NCI-H460 (cell line): ENCODE data around the gene WIPF1. TPM values are rescaled to one million over a fixed set of nuclear protein-coding genes. Genes with fewer than 3 reads are reported as not detected.

Source experiments
- DNase-seq: peaks from one replicate; pipeline ENCODE4 v3.0.0-alpha.2; 2016; ENCODE audit warnings: low read depth; ENCODE audit errors: extremely low read depth
- total RNA-seq: library from RNA; depleted of rRNA; stranded (reverse); fragments of >200 nt; shearing (Covaris generic); gene quantifications from 2 replicates; pipeline ENCODE4 v1.2.3, GENCODE V29; 2014

WIPF1 gene
- total RNA-seq, 1 experiment from 2014 or later = 2.3 TPM

GRCh38 chr2:174546519-174547506 lies 50.8 kb downstream of the WIPF1 start:
- peak; percentile 36 for DNase-seq

- no peak for DNase-seq
These were observed 52.4 kb downstream of the WIPF1 start for GRCh38 chr2:174545240-174545639.

- DNase-seq = no peak
These were observed 52.8 kb downstream of the WIPF1 start for GRCh38 chr2:174544802-174545201.

GRCh38 chr2:174544156-174544555 lies 53.4 kb downstream of the WIPF1 start:
- DNase-seq = no peak

- DNase-seq = no peak
These were observed 56.7 kb downstream of the WIPF1 start for GRCh38 chr2:174540893-174541292.

GRCh38 chr2:174535757-174536703 lies 61.6 kb downstream of the WIPF1 start:
- no peak for DNase-seq

- no peak for DNase-seq
These were observed 62.5 kb downstream of the WIPF1 start for GRCh38 chr2:174535083-174535482.

- DNase-seq = no peak
These were observed 67.7 kb downstream of the WIPF1 start for GRCh38 chr2:174529916-174530315.

- DNase-seq = no peak
These were observed 69.6 kb downstream of the WIPF1 start for GRCh38 chr2:174527959-174528358.

GRCh38 chr2:174527101-174527721 lies 70.4 kb downstream of the WIPF1 start:
- no peak for DNase-seq

GRCh38 chr2:174524527-174524926 lies 73.1 kb downstream of the WIPF1 start:
- DNase-seq = no peak

- DNase-seq = no peak
These were observed 75.1 kb downstream of the WIPF1 start for GRCh38 chr2:174522553-174522952.

- no peak for DNase-seq
These were observed 79.2 kb downstream of the WIPF1 start for GRCh38 chr2:174518395-174518794.

GRCh38 chr2:174516501-174517378 lies 80.9 kb downstream of the WIPF1 start:
- no peak for DNase-seq

- DNase-seq = no peak
These were observed 85.3 kb downstream of the WIPF1 start for GRCh38 chr2:174512345-174512744.

- no peak for DNase-seq
These were observed 85.9 kb downstream of the WIPF1 start for GRCh38 chr2:174511580-174512260.

- no peak for DNase-seq
These were observed 86.9 kb downstream of the WIPF1 start for GRCh38 chr2:174510583-174511189.
